Subcutaneous preadipocyte (primary cell): ENCODE results near the gene AIG1. TPM values are rescaled to one million over a fixed set of nuclear protein-coding genes. Genes with fewer than 3 reads are reported as not detected.

Experiments used
- total RNA-seq: library from RNA; depleted of rRNA; stranded (reverse); fragments of >200 nt; gene quantifications from 2 replicates; pipeline ENCODE4 v1.2.3, GENCODE V29; 2012

AIG1 gene
- total RNA-seq, result 18.7 and 23.5 TPM in 2 replicates

GRCh38 chr6:143060806-143061596 lies at the start of gene AIG1:
AIG1 (plus strand) TSS chr6:143060889; CDS start chr6:143060926, 37 bp downstream.

Other genes starting within 250 kb of the AIG1 start
- 9.6 and 16.2 TPM in 2 replicates for gene HIVEP2, start 115.7 kb upstream of the AIG1 start, total RNA-seq